Prostate gland (tissue), 2 donors: ENCODE measurements around the gene RALGPS1. TPM values are rescaled to one million over a fixed set of nuclear protein-coding genes. Genes with fewer than 3 reads are reported as not detected.
A peak's percentile ranks its signal among the peaks of the same experiment; 100 is the strongest.

Source experiments
- DNase-seq: peaks from one replicate; pipeline ENCODE4 v3.0.0-alpha.2; 2019; ENCODE audit warnings: low spot score
- H3K27ac ChIP-seq, 2 donors: fragments of 200-600 bp; sonication (generic); 2 replicates each; pipeline ENCODE4 v1.5.1; 2017 to 2019
- H3K27me3 ChIP-seq: fragments of 200-600 bp; sonication (generic); replicated peaks from 2 replicates; pipeline ENCODE4 v1.5.1; 2019; ENCODE audit not compliant: insufficient read depth
- H3K36me3 ChIP-seq, 2 donors: fragments of 200-600 bp; sonication (generic); 1 replicate in 1 of 2; 2 replicates in 1 of 2; pipeline versions ENCODE4 v1.5.1 to v1.8.1; 2017 to 2019
- H3K4me1 ChIP-seq: fragments of 200-600 bp; sonication (generic); replicated peaks from 2 replicates; pipeline ENCODE4 v1.5.1; 2019
- H3K4me3 ChIP-seq, 2 donors: fragments of 200-600 bp; sonication (generic); 2 replicates each; pipeline ENCODE4 v1.5.1; 2017 to 2019
- H3K9me3 ChIP-seq: fragments of 200-600 bp; sonication (generic); 2 replicates; pipeline ENCODE4 v1.5.1; 2017
- POLR2A ChIP-seq: fragments of 450-650 bp; IDR thresholded peaks from one replicate; pipeline ENCODE4 v1.6.1; 2016; ENCODE audit warnings: antibody characterized with exemption, mild to moderate bottlenecking
- POLR2AphosphoS5 ChIP-seq: sonication (generic); formaldehyde crosslinking; IDR thresholded peaks from one replicate; pipeline ENCODE4 v1.6.1; 2017; ENCODE audit warnings: antibody characterized with exemption
- WGBS: methylation state at CpG from one replicate; pipeline ENCODE4 v1.1.5; 2018; 5-methylcytosine and 5-hydroxymethylcytosine counted together
- intact Hi-C: fragments of 100-400 bp; cut with DNase I; formaldehyde crosslinking; loops from one replicate; pipeline ENCODE4 v1.14.2; 2022
- total RNA-seq, 2 donors: library from RNA; depleted of rRNA; stranded (reverse); fragments of >200 nt; gene quantifications; one replicate each; pipeline ENCODE4 v1.1.0, GENCODE V29; 2016
- TF ChIP-seq, protein P1 (sequence below), 4 experiments: fragments of 200-600 bp in 2 of 4; fragments of 450-650 bp in 2 of 4; sonication (generic) in 2 of 4; IDR thresholded peaks; 1 replicate in 3 of 4; 2 replicates in 1 of 4; pipeline ENCODE4 v1.5.1; 2016 to 2019; ENCODE audit warnings: antibody characterized with exemption in 4 of 4, mild to moderate bottlenecking in 2 of 4, moderate library complexity in 2 of 4

Gene RALGPS1
- total RNA-seq, 2 donors from 2014 or later, result 14.7 to 20.7 TPM

DNA sequence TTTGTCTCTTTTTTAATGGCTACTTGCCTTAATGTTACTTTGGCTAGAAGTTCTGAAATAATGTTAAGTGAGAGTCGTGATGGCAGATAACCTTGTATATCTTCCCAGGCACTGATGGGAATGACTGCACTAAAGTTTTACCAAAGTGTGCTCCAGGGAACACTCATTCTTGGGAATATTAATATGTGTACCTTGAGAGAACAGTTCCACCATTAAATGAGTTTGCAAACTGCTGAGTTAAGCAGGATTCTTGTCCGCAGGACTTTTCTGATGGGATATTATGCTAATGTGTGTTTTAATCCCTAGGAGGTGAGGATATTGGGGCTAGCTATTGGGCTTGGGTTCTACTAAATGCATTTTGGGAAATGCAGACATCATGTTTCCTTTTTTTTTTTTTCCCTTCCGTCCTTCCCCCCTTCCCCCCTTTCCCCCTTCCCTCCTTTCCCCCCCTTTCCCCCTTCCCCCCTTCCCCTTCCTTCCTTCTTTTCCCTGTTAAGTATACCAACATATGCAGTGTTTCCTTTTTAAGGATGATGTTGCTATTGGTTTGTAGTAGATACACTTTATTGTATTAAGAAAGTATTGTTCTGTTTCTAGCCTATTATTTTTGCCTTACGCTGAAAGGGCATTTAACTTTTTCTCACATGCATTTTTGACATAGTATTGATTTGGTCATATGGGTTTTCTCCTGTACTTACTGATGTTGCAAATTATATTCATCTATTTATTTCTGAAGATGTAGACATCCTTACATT is 38.6 kb upstream of the RALGPS1 start:
- intact Hi-C loops, result no loop called here
- 66% methylated on average over 4 of the region's 4 CpGs for WGBS
- DNase-seq, result no peak
- peak; percentile 38 for TF ChIP-seq POLR2AphosphoS5
- TF ChIP-seq POLR2A, result no peak
- Histone ChIP-seq H3K27ac (no peak overlapping the region), H3K4me1 (no peaks in the 10 kb centered on the region), H3K9me3 (no peaks in the 10 kb centered on the region), H3K27me3 (no peaks in the 10 kb centered on the region), H3K36me3 (no peaks in the 10 kb centered on the region), H3K4me3 (no peak overlapping the region)

DNA sequence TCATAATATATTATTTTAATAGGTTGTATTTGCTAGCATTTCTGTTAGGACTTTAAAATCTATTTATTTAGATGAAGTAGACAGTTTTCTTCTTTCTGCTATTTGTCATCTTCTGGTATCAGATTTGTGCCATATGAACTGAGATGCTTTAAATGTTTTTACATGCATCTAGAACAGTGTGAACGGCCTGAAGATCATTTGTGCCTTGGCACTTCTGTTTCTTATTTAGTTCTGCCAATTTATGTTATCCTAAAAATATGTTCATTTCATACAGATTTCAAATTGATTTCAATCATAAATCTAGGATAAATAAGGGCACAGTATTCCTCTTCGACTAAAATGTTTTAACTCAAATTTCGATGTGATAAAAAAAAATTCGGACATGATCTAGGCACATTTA is 38.1 kb upstream of the RALGPS1 start:
- TF ChIP-seq POLR2A, result no peak
- TF ChIP-seq POLR2AphosphoS5, result no peak
- TF ChIP-seq, protein P1, sequence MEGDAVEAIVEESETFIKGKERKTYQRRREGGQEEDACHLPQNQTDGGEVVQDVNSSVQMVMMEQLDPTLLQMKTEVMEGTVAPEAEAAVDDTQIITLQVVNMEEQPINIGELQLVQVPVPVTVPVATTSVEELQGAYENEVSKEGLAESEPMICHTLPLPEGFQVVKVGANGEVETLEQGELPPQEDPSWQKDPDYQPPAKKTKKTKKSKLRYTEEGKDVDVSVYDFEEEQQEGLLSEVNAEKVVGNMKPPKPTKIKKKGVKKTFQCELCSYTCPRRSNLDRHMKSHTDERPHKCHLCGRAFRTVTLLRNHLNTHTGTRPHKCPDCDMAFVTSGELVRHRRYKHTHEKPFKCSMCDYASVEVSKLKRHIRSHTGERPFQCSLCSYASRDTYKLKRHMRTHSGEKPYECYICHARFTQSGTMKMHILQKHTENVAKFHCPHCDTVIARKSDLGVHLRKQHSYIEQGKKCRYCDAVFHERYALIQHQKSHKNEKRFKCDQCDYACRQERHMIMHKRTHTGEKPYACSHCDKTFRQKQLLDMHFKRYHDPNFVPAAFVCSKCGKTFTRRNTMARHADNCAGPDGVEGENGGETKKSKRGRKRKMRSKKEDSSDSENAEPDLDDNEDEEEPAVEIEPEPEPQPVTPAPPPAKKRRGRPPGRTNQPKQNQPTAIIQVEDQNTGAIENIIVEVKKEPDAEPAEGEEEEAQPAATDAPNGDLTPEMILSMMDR (IDR thresholded peaks at IDR 0.05), result no peak
- no peak overlapping the region for H3K27ac ChIP-seq
- WGBS, result 74% methylated on average over 4 of the region's 4 CpGs
- H3K9me3 ChIP-seq, result no peaks in the 10 kb centered on the region
- no peaks in the 10 kb centered on the region for H3K27me3 ChIP-seq
- H3K36me3 ChIP-seq, result no peaks in the 10 kb centered on the region
- intact Hi-C loops, result no loop called here
- H3K4me1 ChIP-seq, result no peaks in the 10 kb centered on the region
- H3K4me3 ChIP-seq, result no peak overlapping the region
- DNase-seq, result no peak

DNA sequence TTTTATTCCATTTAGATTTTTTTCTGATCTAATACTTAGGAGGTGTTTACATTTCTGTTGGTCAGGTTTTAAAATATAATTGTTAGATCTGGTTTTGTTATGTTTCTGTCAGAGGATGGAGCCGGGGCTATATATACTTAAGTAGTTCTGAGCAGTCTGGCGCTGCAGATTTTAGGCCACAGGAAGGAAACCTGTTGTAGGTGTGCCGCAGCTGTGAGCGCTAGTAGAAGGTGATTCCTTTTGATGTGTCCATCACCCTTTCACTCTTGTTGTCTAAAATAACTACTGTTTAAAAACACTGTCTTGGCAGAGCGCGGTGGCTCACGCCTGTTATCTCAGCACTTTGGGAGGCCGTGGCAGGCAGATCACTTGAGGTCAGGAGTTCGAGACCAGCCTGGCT is 37.2 kb upstream of the RALGPS1 start:
- TF ChIP-seq POLR2AphosphoS5 (no peak), POLR2A (no peak)
- TF ChIP-seq, protein P1 (IDR thresholded peaks at IDR 0.05), result no peak
- no peaks in the 10 kb centered on the region for H3K36me3 ChIP-seq
- WGBS, result 80% methylated on average over 9 of the region's 9 CpGs
- intact Hi-C loops, result no loop called here
- DNase-seq, result no peak
- H3K9me3 ChIP-seq, result no peaks in the 10 kb centered on the region
- no peak overlapping the region for H3K4me3 ChIP-seq
- no peaks in the 10 kb centered on the region for H3K27me3 ChIP-seq
- H3K27ac ChIP-seq, result no peak overlapping the region
- H3K4me1 ChIP-seq, result no peaks in the 10 kb centered on the region

DNA sequence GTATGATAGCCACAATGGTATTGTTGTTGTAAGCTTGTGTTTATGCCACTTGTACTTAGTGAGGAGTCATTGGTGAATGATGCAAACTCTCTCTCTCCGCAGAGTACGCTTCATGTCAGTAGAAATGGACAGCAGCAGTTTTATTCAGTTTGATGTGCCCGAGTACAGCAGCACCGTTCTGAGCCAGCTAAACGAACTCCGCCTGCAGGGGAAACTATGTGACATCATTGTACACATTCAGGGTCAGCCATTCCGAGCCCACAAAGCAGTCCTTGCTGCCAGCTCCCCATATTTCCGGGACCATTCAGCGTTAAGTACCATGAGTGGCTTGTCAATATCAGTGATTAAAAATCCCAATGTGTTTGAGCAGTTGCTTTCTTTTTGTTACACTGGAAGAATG is 35.3 kb upstream of the RALGPS1 start:
- Histone ChIP-seq H3K36me3 (no peaks in the 10 kb centered on the region), H3K27ac (no peak overlapping the region), H3K27me3 (no peaks in the 10 kb centered on the region), H3K9me3 (no peaks in the 10 kb centered on the region), H3K4me1 (peaks cover 5% of the 10 kb centered on the region), H3K4me3 (no peak overlapping the region)
- WGBS, result 78% methylated on average over 9 of the region's 9 CpGs
- TF ChIP-seq, protein P1 (IDR thresholded peaks at IDR 0.05), result no peak
- TF ChIP-seq POLR2AphosphoS5 (no peak), POLR2A (no peak)
- no peak for DNase-seq
- intact Hi-C loops, result no loop called here

DNA sequence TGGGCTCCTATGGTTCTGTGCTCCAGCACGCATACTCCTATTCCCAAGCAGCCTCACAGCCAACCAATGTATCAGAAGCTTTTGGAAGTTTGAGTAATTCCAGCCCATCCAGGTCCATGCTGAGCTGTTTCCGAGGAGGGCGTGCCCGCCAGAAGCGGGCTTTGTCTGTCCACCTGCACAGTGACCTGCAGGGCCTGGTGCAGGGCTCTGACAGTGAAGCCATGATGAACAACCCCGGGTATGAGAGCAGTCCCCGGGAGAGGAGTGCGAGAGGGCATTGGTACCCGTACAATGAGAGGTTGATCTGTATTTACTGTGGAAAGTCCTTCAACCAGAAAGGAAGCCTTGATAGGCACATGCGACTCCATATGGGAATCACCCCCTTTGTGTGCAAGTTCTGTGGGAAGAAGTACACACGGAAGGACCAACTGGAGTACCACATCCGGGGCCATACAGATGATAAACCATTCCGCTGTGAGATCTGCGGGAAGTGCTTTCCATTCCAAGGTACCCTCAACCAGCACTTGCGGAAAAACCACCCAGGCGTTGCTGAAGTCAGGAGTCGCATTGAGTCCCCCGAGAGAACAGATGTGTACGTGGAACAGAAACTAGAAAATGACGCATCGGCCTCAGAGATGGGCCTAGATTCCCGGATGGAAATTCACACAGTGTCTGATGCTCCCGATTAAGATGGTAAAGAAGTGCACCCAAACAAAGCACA is 34.2 kb upstream of the RALGPS1 start:
- no peaks in the 10 kb centered on the region for H3K36me3 ChIP-seq
- no peak for TF ChIP-seq POLR2A
- no peak for TF ChIP-seq POLR2AphosphoS5
- TF ChIP-seq, protein P1 (IDR thresholded peaks at IDR 0.05), result no peak
- no peaks in the 10 kb centered on the region for H3K9me3 ChIP-seq
- no peak overlapping the region for H3K4me3 ChIP-seq
- H3K27ac ChIP-seq, result no peak overlapping the region
- 89% methylated on average over 23 of the region's 23 CpGs for WGBS
- intact Hi-C loops, result no loop called here
- no peak for DNase-seq
- peaks cover 5% of the 10 kb centered on the region for H3K4me1 ChIP-seq
- H3K27me3 ChIP-seq, result no peaks in the 10 kb centered on the region
